GM23248 (cell line): ENCODE results near the gene DNAJC30.

Experiments used
- EZH2 ChIP-seq: fragments of 200-600 bp; sonication (generic); IDR thresholded peaks from 2 replicates; pipeline ENCODE4 v1.6.1; 2018; ENCODE audit warnings: antibody characterized with exemption, mild to moderate bottlenecking; ENCODE audit not compliant: insufficient read depth, poor library complexity, severe bottlenecking
- EZH2phosphoT487 ChIP-seq: fragments of 200-600 bp; sonication (generic); IDR thresholded peaks from 2 replicates; pipeline ENCODE4 v1.6.1; 2018; ENCODE audit warnings: antibody characterized with exemption, moderate library complexity, mild to moderate bottlenecking, low read depth; ENCODE audit not compliant: insufficient read depth

DNA sequence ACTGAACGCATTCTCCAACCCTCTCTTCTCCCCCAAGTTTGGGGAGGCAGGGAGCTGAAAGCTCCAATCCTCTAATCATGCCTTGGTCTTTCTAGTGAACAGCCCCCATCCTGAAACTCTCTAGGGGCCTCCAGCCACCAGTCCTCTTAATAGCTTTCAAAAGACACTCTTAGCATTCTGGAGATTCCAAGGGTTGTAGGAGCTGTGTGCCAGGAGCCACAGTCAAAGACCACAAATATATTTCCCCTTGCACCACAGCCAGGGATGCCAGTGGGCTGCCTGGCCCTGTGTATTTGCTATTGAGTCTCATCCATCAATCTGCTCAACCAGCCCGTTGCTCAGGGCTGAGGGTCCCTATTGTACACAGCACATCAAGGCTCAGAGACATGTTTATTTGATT, 40.4 kb downstream of the DNAJC30 start:
- TF ChIP-seq EZH2 (no peak), EZH2phosphoT487 (no peak)
